ENCODE measurements around the gene ATP2C2. TPM values are rescaled to one million over a fixed set of nuclear protein-coding genes. Genes with fewer than 3 reads are reported as not detected.

Gene ATP2C2
- total RNA-seq, 1 experiment from 2014 or later: 4.0 TPM

DNA sequence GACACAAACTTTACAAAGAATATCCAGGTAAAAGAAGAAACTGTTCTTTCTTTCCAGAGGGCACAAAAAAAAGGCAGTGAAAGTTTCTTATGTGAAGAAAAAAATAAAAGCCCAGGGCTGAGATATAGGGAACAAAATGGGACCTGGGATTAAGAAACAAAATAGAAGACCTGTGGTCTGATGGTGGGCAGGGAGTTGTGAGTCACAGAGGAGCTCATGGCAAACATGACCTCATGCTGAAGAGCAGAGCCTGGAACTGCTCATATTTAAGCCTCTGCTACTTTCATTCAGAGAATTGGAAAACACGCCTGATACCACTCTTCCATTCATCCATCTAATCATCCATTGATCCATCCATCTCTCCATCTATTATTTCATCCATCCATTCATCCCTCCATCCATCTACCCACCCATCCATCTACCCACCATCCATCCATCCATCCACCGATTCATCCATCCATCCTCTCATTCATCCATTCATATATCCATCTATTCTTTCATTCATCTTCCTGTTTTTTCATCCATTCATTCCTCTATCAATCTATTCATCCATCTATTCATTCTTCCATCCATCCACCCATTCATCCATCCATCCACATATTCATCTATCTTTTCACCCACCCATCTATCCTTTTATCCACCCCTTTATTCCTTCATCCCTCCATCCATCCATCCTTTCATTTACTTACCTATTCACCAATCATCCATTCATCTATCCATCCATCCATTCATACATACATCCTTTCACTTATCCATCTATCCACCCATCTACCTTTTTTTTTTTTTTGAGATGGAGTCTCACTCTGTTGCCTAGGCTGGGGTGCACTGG, 43.7 kb upstream of the ATP2C2 start:
- Histone ChIP-seq H3K9me3 (ENCODE audit: control insufficient read depth, low read depth, low read length) (no peaks in the 10 kb centered on the region), H3K4me1 (ENCODE audit: insufficient read depth, low read length) (no peaks in the 10 kb centered on the region), H2BK5ac (ENCODE audit: insufficient read length, low read length) (no peak overlapping the region), H3K4me2 (ENCODE audit: insufficient read depth, insufficient read length, low read length) (no peak overlapping the region), H4K20me1 (ENCODE audit: control insufficient read depth, insufficient read depth, insufficient read length) (no peaks in the 10 kb centered on the region), H3K79me2 (ENCODE audit: insufficient read depth, low read length) (no peaks in the 10 kb centered on the region), H4K8ac (replicated peaks; ENCODE audit: insufficient read length, low read depth, low read length) (no peak overlapping the region), H2AFZ (ENCODE audit: low read length) (no peak overlapping the region), H4K91ac (ENCODE audit: insufficient read length, low read depth, low read length) (no peak overlapping the region), H2AK5ac (ENCODE audit: insufficient read length, low read length) (no peak overlapping the region), H3K23me2 (ENCODE audit: insufficient read length, low read depth, low read length, poor library complexity, severe bottlenecking) (no peaks in the 10 kb centered on the region), H4K5ac (ENCODE audit: insufficient read length, low read depth, low read length) (no peak overlapping the region), H3T11ph (ENCODE audit: low read length) (no peak overlapping the region), H3K79me1 (ENCODE audit: insufficient read depth, low read depth, low read length, poor library complexity, severe bottlenecking) (no peaks in the 10 kb centered on the region), H2BK15ac (ENCODE audit: low read depth, low read length) (no peak overlapping the region), H2BK120ac (ENCODE audit: low read depth, low read length, poor library complexity, severe bottlenecking) (no peak overlapping the region), H2BK20ac (ENCODE audit: low read depth, low read length, poor library complexity, severe bottlenecking) (no peak overlapping the region), H3K9ac (ENCODE audit: extremely low read depth, insufficient read length, low read length) (no peak overlapping the region), H3K18ac (ENCODE audit: insufficient read length, low read depth, low read length) (no peak overlapping the region), H3K27me3 (ENCODE audit: insufficient read depth, low read length) (no peaks in the 10 kb centered on the region), H3K56ac (ENCODE audit: insufficient read length, low read depth, low read length) (no peak overlapping the region), H3K4ac (ENCODE audit: low read depth, low read length) (no peak overlapping the region), H3K14ac (ENCODE audit: insufficient read depth, low read length) (no peak overlapping the region), H3K27ac (ENCODE audit: insufficient read length, low read depth, low read length) (no peak overlapping the region), H3K23ac (ENCODE audit: insufficient read length, low read depth, low read length) (no peak overlapping the region), H2BK12ac (ENCODE audit: insufficient read length, low read depth, low read length) (no peak overlapping the region)
- H3K9me3 Mint-ChIP-seq: no peaks in the 10 kb centered on the region
- H3K4me3 Mint-ChIP-seq: no peak overlapping the region
- peaks cover 5% of the 10 kb centered on the region for H3K27me3 Mint-ChIP-seq (ENCODE audit: low read depth)
- H3K27ac Mint-ChIP-seq: no peak overlapping the region
- TF ChIP-seq, protein P1, sequence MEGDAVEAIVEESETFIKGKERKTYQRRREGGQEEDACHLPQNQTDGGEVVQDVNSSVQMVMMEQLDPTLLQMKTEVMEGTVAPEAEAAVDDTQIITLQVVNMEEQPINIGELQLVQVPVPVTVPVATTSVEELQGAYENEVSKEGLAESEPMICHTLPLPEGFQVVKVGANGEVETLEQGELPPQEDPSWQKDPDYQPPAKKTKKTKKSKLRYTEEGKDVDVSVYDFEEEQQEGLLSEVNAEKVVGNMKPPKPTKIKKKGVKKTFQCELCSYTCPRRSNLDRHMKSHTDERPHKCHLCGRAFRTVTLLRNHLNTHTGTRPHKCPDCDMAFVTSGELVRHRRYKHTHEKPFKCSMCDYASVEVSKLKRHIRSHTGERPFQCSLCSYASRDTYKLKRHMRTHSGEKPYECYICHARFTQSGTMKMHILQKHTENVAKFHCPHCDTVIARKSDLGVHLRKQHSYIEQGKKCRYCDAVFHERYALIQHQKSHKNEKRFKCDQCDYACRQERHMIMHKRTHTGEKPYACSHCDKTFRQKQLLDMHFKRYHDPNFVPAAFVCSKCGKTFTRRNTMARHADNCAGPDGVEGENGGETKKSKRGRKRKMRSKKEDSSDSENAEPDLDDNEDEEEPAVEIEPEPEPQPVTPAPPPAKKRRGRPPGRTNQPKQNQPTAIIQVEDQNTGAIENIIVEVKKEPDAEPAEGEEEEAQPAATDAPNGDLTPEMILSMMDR (conservative IDR thresholded peaks at IDR 0.05): no peak
- H3K36me3 Mint-ChIP-seq (ENCODE audit: insufficient read depth in 1 of 3, low read depth in 3 of 3): no peaks in the 10 kb centered on the region
- WGBS (ENCODE audit: extremely low coverage, insufficient read length, low lambda C conversion rate): 100% methylated on average over 1 of the region's 2 CpGs
- DNase-seq: no peak
- peaks cover under 1 to 1% of the 10 kb centered on the region in 2 experiments; a peak in 2 of 4 replicates for H3K4me1 Mint-ChIP-seq

All from H9 (cell line).